Effector memory CD4-positive, alpha-beta T cell (primary cell): ENCODE data around the gene ANKLE1.

Source experiments
- DNase-seq, 3 donors: peaks; one replicate each; pipeline ENCODE4 v3.0.0-alpha.2; 2020
- H3K27ac ChIP-seq: 2 replicates; pipeline ENCODE4 v1.7.0; 2013; ENCODE audit warnings: mild to moderate bottlenecking, low read length, moderate library complexity; ENCODE audit not compliant: insufficient read depth, poor library complexity, severe bottlenecking
- H3K27me3 ChIP-seq: replicated peaks from 2 replicates; pipeline ENCODE4 v1.7.0; 2013; ENCODE audit warnings: mild to moderate bottlenecking, low read length; ENCODE audit not compliant: insufficient read depth, control insufficient read depth, poor library complexity, severe bottlenecking
- H3K36me3 ChIP-seq: 2 replicates; pipeline ENCODE4 v1.7.0; 2013; ENCODE audit warnings: mild to moderate bottlenecking, low read length, moderate library complexity; ENCODE audit not compliant: control insufficient read depth, insufficient read depth
- H3K4me1 ChIP-seq: 2 replicates; pipeline ENCODE4 v1.7.0; 2013; ENCODE audit warnings: low read length, mild to moderate bottlenecking; ENCODE audit not compliant: control insufficient read depth, insufficient read depth, poor library complexity, severe bottlenecking
- H3K4me3 ChIP-seq: 2 replicates; pipeline ENCODE4 v1.7.0; 2013; ENCODE audit warnings: low read length, low read depth, mild to moderate bottlenecking; ENCODE audit not compliant: insufficient read depth, poor library complexity, severe bottlenecking
- H3K9me3 ChIP-seq: 2 replicates; pipeline ENCODE4 v1.7.0; 2013; ENCODE audit warnings: mild to moderate bottlenecking, low read length, moderate library complexity; ENCODE audit not compliant: control insufficient read depth

The ANKLE1 gene

DNA sequence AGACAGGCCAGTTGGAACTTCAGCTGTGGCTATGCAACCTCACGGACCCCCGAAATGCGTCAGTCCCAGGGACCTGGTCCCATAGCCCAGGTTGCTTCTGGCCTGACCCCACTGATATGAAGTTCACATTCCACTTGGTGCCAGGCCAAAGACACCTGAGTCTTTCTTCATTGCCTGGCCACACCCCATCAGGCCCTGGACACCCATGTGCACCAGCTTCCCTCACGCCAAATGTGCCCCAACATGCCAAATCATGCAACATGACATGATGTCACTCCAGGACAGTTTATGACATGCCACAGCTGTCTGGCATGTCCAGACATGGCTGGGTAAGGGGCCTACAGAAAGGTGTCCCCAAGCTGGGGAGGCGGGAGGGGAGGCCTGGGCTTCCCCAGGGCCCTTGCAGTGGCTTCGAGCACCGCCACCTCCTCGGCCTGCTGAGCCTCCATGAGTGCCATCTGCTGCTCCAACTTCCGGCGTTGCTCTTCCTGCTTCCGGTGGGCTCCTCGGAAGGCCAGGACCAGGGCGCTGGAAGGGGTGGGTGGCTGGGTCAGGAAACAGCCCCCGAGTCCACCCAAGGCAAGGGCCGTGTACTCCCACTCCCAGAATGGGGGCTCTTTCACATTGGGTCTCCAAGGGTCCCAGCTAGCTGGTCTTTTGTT lies 31.7 kb upstream of the ANKLE1 start:
- DNase-seq: no peak
- no peak overlapping the region for H3K27ac ChIP-seq

GRCh38 chr19:17254636-17255035 lies 27.1 kb upstream of the ANKLE1 start:
- Histone ChIP-seq H3K4me3 (no peak overlapping the region), H3K36me3 (no peaks in the 10 kb centered on the region), H3K4me1 (no peaks in the 10 kb centered on the region), H3K27ac (no peak overlapping the region), H3K9me3 (no peaks in the 10 kb centered on the region), H3K27me3 (no peaks in the 10 kb centered on the region)
- no peak for DNase-seq

More for the DNA sequence above, 31.7 kb upstream of the ANKLE1 start:
- Histone ChIP-seq H3K4me3 (no peak overlapping the region), H3K36me3 (no peaks in the 10 kb centered on the region), H3K27me3 (no peaks in the 10 kb centered on the region), H3K4me1 (peaks cover 9% of the 10 kb centered on the region), H3K9me3 (no peaks in the 10 kb centered on the region)

- Histone ChIP-seq H3K4me3 (no peak overlapping the region), H3K9me3 (no peaks in the 10 kb centered on the region), H3K27me3 (no peaks in the 10 kb centered on the region), H3K27ac (no peak overlapping the region), H3K36me3 (no peaks in the 10 kb centered on the region), H3K4me1 (no peaks in the 10 kb centered on the region)
- DNase-seq: no peak
Observed at GRCh38 chr19:17255150-17255621, 26.5 kb upstream of the ANKLE1 start.

GRCh38 chr19:17256130-17256529 lies 25.6 kb upstream of the ANKLE1 start:
- Histone ChIP-seq H3K27me3 (no peaks in the 10 kb centered on the region), H3K9me3 (no peaks in the 10 kb centered on the region), H3K27ac (no peak overlapping the region), H3K4me3 (no peak overlapping the region), H3K36me3 (no peaks in the 10 kb centered on the region), H3K4me1 (no peaks in the 10 kb centered on the region)
- no peak for DNase-seq

GRCh38 chr19:17259118-17259780 lies 22.5 kb upstream of the ANKLE1 start:
- Histone ChIP-seq H3K9me3 (no peaks in the 10 kb centered on the region), H3K36me3 (no peaks in the 10 kb centered on the region), H3K27me3 (no peaks in the 10 kb centered on the region), H3K4me1 (no peaks in the 10 kb centered on the region), H3K4me3 (no peak overlapping the region), H3K27ac (no peak overlapping the region)
- no peak for DNase-seq

GRCh38 chr19:17259934-17260333 lies 21.8 kb upstream of the ANKLE1 start:
- no peaks in the 10 kb centered on the region for H3K27me3 ChIP-seq
- no peak for DNase-seq
- no peak overlapping the region for H3K4me3 ChIP-seq
- H3K27ac ChIP-seq: no peak overlapping the region
- H3K36me3 ChIP-seq: no peaks in the 10 kb centered on the region
- no peaks in the 10 kb centered on the region for H3K4me1 ChIP-seq
- H3K9me3 ChIP-seq: no peaks in the 10 kb centered on the region

DNA sequence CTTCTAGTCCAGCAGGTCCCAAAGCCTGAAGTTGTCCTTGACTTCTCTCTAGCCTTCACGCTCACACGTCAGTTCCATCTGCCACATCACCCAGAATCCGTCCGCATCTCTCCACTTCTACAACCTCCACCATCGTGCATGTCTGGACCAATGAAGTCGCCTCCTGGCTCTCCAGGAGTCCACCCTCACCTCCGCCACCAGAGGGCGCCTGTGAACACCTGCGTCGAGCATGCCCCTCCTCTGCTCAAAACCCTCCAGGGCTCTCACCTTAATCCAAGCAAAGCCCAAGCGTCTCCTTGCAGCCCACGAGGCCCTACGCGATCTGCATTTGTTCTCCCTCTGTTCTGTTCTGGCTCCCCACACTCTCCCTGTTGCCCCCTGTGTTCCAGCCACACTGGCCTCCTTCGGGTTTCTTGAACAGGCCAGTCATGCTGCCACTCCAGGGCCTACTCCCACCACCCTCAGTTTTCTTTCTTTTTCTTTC lies 20.8 kb upstream of the ANKLE1 start:
- H3K4me1 ChIP-seq: no peaks in the 10 kb centered on the region
- H3K9me3 ChIP-seq: no peaks in the 10 kb centered on the region
- H3K4me3 ChIP-seq: no peak overlapping the region
- peak; percentile 72 to 83 (median 77) for DNase-seq
- no peaks in the 10 kb centered on the region for H3K27me3 ChIP-seq
- H3K27ac ChIP-seq: no peak overlapping the region
- no peaks in the 10 kb centered on the region for H3K36me3 ChIP-seq

DNA sequence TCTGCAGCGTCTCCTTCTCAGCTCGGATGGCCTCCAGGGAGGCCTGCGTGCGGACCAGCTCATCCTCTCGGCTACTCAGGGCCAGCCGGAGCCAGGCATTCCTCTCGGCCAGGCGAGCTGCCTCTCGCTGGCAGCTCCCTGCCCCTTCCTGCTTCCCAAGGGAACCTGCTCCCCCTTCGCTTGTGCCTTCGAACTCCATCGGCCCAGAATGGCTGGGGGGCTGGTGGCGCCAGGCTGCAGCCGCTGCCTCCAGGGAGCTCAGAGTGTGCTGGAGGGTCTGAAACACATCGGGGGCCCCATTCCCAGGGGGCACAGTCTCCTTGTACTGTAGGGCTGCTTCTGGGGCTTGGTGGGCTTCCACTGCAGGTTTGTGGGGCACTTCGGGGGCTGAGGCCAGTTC lies 19.1 kb upstream of the ANKLE1 start:
- Histone ChIP-seq H3K4me1 (peaks cover 2% of the 10 kb centered on the region), H3K27me3 (no peaks in the 10 kb centered on the region), H3K4me3 (no peak overlapping the region), H3K9me3 (no peaks in the 10 kb centered on the region), H3K27ac (no peak overlapping the region), H3K36me3 (no peaks in the 10 kb centered on the region)
- DNase-seq: no peak

- H3K9me3 ChIP-seq: no peaks in the 10 kb centered on the region
- DNase-seq: no peak
- peaks cover 9% of the 10 kb centered on the region for H3K4me1 ChIP-seq
- no peak overlapping the region for H3K4me3 ChIP-seq
- H3K27me3 ChIP-seq: no peaks in the 10 kb centered on the region
- no peak overlapping the region for H3K27ac ChIP-seq
- H3K36me3 ChIP-seq: no peaks in the 10 kb centered on the region
Observed at GRCh38 chr19:17263712-17264640, 17.7 kb upstream of the ANKLE1 start.
